Effector memory CD4-positive, alpha-beta T cell (primary cell): ENCODE measurements around the gene ABCC9.
"Not testable (repeated sequence)": the region's sequence is repeated elsewhere in the genome, so short reads cannot be mapped to it uniquely, and the experiment has no call there.

Experiments
- DNase-seq, 3 donors: peaks; one replicate each; pipeline ENCODE4 v3.0.0-alpha.2; 2020
- H3K27ac ChIP-seq: 2 replicates; pipeline ENCODE4 v1.7.0; 2013; ENCODE audit warnings: mild to moderate bottlenecking, low read length, moderate library complexity; ENCODE audit not compliant: insufficient read depth, poor library complexity, severe bottlenecking
- H3K27me3 ChIP-seq: replicated peaks from 2 replicates; pipeline ENCODE4 v1.7.0; 2013; ENCODE audit warnings: mild to moderate bottlenecking, low read length; ENCODE audit not compliant: insufficient read depth, control insufficient read depth, poor library complexity, severe bottlenecking
- H3K36me3 ChIP-seq: 2 replicates; pipeline ENCODE4 v1.7.0; 2013; ENCODE audit warnings: mild to moderate bottlenecking, low read length, moderate library complexity; ENCODE audit not compliant: control insufficient read depth, insufficient read depth
- H3K4me1 ChIP-seq: 2 replicates; pipeline ENCODE4 v1.7.0; 2013; ENCODE audit warnings: low read length, mild to moderate bottlenecking; ENCODE audit not compliant: control insufficient read depth, insufficient read depth, poor library complexity, severe bottlenecking
- H3K4me3 ChIP-seq: 2 replicates; pipeline ENCODE4 v1.7.0; 2013; ENCODE audit warnings: low read length, low read depth, mild to moderate bottlenecking; ENCODE audit not compliant: insufficient read depth, poor library complexity, severe bottlenecking
- H3K9me3 ChIP-seq: 2 replicates; pipeline ENCODE4 v1.7.0; 2013; ENCODE audit warnings: mild to moderate bottlenecking, low read length, moderate library complexity; ENCODE audit not compliant: control insufficient read depth

ABCC9 gene

DNA sequence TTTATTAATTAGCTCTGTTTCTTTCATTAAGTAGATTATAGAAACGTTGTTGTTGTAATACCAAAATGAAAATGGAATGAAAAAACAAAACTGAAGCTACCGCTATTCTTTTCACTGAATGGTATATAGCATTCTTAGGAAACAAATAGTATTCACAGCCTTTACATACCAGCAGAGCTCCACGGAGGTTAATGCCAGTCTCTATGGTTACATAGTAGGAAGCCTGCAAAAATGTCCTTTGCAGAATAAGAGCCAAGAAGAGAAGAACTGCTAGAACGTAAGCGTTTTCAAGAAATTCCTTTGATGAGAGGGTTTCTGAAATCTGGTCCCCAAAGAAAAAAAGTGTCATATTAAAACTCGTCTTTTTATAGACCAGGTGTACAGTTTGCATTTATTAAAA, 30.6 kb downstream of the ABCC9 start:
- Histone ChIP-seq H3K9me3 (no peaks in the 10 kb centered on the region), H3K4me1 (no peaks in the 10 kb centered on the region), H3K27me3 (no peaks in the 10 kb centered on the region), H3K4me3 (no peak overlapping the region), H3K27ac (no peak overlapping the region), H3K36me3 (no peaks in the 10 kb centered on the region)
- DNase-seq: no peak

DNA sequence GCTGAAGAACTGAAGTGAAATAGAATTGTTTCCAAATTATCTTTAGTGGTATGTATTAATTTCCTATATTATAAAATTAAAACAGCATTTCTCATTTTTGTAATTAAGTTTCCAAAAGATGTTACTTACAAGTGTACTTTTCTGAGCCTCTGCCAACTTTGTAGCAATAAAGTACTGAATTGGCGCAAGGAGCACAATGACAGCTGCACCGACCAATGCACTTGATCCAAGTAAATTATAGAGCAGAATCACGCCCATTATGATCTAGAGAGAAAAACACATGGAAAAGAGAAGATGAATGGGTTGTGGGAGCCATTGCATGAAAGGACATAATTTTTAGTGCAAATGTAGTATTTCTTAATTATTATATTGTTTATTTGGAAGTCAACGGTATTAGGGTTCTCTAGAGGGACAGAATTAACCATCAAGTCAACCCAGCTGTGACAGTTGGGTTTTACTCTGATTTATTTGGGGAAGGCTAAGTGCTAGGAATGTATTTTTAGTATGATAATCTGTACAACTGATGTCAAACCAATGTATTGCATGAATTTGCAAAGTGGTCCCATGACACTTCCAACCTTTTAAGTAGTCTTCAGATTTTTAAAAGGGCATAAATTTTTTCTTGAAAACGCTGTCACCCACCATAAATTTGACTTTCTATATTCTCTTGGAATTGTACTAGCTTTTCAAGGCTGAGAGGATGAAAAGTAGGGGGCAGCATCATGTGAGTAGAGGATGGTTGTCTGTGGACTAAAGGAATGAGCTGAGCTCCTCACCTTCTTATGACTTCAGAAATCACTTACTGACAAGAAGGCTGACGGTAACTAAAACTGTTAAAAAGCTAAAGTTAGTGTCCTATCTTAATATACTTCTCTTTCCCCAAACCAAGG, 33.0 kb downstream of the ABCC9 start:
- Histone ChIP-seq H3K4me1 (no peaks in the 10 kb centered on the region), H3K9me3 (no peaks in the 10 kb centered on the region), H3K36me3 (no peaks in the 10 kb centered on the region), H3K27me3 (no peaks in the 10 kb centered on the region), H3K4me3 (no peak overlapping the region), H3K27ac (no peak overlapping the region)
- no peak for DNase-seq

DNA sequence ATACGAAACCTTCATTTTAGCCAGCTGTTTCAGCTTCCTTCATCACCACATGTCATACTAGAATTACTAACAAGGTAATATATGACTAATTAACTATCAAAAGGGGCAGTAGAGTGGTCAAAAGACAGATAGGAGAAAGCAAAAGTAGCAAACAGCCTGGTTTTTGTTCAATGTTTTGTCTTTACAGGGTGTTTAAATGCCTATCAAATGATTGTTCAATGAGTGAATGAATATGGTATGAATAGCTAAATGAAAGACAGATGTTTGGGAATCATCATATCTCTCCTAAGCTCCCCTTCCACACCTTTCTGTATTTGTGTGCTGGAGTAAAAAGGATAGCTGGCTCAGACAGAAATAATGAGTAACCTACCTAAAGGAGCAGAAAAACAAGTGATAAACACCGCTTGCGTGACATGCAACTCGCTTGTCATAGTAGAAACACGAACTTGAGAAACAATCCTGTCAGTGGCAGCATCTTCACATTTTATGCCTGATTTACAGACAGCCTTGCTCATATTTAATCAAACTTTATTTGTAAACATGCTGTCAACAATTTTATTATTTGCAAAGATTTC, 34.2 kb downstream of the ABCC9 start:
- no peak overlapping the region for H3K27ac ChIP-seq

DNA sequence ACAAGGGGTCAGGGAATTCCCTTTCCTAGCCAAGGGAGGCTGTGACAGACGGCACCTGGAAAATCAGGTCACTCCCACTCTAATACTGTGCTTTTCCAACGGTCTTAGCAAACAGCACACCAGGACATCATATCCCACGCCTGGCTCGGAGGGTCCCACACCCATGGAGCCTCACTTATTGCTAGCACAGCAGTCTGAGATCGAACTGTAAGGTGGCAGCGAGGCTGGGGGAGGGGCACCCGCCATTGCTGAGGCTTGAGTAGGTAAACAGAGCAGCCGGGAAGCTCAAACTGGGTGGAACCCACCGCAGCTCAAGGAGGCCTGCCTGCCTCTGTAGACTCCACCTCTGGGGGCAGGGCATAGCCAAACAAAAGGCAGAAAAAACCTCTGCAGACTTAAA, 41.7 kb downstream of the ABCC9 start:
- not testable (repeated sequence) for H3K27ac ChIP-seq, DNase-seq, H3K4me1 ChIP-seq, H3K36me3 ChIP-seq, H3K27me3 ChIP-seq, H3K4me3 ChIP-seq, H3K9me3 ChIP-seq

More for the DNA sequence above, 34.2 kb downstream of the ABCC9 start:
- no peaks in the 10 kb centered on the region for H3K9me3 ChIP-seq
- no peak for DNase-seq
- H3K4me3 ChIP-seq: no peak overlapping the region
- H3K27me3 ChIP-seq: no peaks in the 10 kb centered on the region
- no peaks in the 10 kb centered on the region for H3K36me3 ChIP-seq
- no peaks in the 10 kb centered on the region for H3K4me1 ChIP-seq

DNA sequence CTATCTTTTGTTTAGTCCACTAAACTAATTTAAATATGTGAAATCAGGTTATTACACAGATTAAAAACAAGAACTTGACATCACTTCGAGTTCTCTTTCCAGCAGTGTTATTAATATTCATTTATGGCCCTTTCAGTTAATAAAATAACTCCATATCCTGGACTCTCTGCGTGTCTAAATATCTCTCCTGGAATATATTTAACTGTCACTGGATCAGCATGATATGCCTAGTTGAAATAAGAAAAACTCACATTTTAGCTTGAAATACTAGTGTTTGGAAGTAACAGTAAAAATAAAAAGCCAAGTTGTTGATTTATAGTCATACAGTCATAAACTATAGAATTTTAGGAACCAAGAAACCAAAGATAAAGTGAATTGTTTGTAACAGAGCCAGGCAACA, 45.6 kb downstream of the ABCC9 start:
- DNase-seq: no peak
- Histone ChIP-seq H3K36me3 (no peaks in the 10 kb centered on the region), H3K9me3 (no peaks in the 10 kb centered on the region), H3K27ac (no peak overlapping the region), H3K4me1 (no peaks in the 10 kb centered on the region), H3K4me3 (no peak overlapping the region), H3K27me3 (no peaks in the 10 kb centered on the region)

DNA sequence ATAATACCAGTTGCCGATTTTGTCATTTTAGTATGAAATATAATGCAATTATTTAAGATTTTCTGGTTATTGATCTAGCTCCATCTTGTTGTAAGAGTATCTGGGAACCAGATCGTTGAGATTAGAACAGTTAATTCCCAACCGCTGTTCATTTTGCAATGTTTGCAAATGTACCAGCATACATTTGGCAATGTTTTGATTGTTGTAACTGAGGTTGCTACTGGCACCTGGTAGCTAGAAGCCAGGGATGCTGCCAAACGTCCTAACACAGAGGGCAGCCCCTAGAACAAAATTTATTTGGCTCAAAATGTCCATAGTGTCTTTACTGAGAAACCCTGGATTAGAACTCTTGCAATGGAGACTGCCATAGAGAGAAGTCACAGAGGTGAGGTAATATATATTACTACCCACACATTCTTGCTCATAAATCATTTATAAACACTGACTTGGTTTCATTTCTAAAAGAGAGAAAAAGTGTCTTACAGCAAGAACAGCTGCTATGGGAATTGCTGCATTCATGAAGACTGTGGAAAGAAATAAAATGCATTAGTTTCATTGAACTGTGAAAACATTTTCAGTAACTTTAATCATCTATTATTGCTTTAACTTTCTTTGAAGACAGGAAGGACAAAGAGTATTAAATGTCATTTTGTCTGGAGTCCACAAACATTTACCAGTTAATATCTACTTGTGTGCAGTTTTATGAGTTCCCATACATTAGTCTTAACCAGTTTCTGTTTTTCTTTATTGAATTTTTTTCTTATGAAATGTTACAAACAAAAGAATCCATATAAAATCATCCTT, 46.2 kb downstream of the ABCC9 start:
- no peaks in the 10 kb centered on the region for H3K9me3 ChIP-seq
- H3K36me3 ChIP-seq: no peaks in the 10 kb centered on the region
- no peaks in the 10 kb centered on the region for H3K27me3 ChIP-seq
- DNase-seq: no peak
- no peaks in the 10 kb centered on the region for H3K4me1 ChIP-seq
- no peak overlapping the region for H3K27ac ChIP-seq
- H3K4me3 ChIP-seq: no peak overlapping the region

DNA sequence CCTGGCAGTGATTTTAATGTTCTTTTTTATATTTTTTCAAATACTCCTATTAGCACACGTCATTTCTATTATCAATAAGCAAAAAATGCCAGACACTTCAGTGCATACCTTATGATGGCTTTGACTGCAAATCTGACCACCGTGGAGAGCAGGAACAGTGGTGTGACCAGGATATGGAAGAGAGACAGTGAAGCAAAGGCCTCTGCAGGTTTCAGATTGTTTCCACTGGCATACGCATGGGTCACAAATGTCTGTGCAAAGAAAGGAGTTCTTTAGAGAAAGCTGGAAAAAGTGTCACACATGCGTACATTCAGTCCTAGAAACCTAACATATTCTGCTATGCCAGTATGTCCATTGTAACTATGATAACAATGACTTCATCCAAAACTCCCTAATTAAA, 47.3 kb downstream of the ABCC9 start:
- H3K36me3 ChIP-seq: no peaks in the 10 kb centered on the region

DNA sequence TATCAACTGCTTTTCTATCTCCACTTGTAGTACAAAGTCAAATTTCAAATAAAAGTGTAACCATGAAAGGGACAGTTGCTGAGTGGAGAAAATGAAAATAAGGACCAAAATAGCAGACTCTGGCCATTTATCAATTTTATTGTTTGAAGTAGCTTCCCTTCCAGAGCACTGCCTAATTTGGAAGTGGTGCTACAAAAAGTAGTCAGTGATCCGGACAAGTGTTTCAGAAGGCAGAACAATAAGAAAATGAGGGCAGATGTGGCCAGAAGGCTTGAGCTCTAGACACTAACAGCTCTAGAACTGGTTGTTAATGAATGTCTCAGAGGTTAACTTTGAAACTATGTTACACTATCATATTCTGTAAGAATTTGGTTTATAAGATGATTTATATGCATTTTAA, 48.9 kb downstream of the ABCC9 start:
- Histone ChIP-seq H3K27ac (no peak overlapping the region), H3K4me3 (no peak overlapping the region), H3K27me3 (no peaks in the 10 kb centered on the region), H3K9me3 (no peaks in the 10 kb centered on the region), H3K4me1 (no peaks in the 10 kb centered on the region), H3K36me3 (no peaks in the 10 kb centered on the region)
- DNase-seq: no peak

More for the DNA sequence above, 47.3 kb downstream of the ABCC9 start:
- H3K4me1 ChIP-seq: no peaks in the 10 kb centered on the region
- no peaks in the 10 kb centered on the region for H3K9me3 ChIP-seq
- no peak for DNase-seq
- no peak overlapping the region for H3K27ac ChIP-seq
- no peaks in the 10 kb centered on the region for H3K27me3 ChIP-seq
- no peak overlapping the region for H3K4me3 ChIP-seq

DNA sequence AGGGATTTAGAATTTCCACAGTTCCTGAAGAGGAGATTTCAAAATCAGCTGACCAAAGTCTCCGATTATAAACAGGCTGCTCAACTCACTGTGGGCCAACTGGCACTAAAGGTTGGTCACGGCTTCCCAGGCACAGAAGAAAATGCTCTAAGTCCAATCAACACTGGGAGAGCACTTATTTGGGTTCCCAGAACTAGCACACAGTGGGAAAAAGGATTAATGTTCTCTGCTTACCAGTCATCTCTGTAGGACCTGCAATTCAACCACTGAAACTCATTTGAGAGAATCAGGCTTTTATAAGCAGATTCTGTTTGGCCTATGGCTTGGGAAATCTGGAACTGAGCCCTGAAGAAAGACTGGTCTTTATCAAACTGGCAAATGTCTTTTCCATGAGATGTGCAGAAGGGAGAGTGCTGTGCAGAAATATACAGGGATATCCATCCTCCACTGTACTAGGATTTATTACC, 49.4 kb downstream of the ABCC9 start:
- Histone ChIP-seq H3K9me3 (no peaks in the 10 kb centered on the region), H3K36me3 (no peaks in the 10 kb centered on the region), H3K4me1 (no peaks in the 10 kb centered on the region), H3K27me3 (no peaks in the 10 kb centered on the region), H3K4me3 (no peak overlapping the region), H3K27ac (no peak overlapping the region)
- no peak for DNase-seq
